ENCODE measurements around the gene ALG5. TPM values are rescaled to one million over a fixed set of nuclear protein-coding genes. Genes with fewer than 3 reads are reported as not detected.
A peak's percentile ranks its signal among the peaks of the same experiment; 100 is the strongest.

The ALG5 gene, protein sequence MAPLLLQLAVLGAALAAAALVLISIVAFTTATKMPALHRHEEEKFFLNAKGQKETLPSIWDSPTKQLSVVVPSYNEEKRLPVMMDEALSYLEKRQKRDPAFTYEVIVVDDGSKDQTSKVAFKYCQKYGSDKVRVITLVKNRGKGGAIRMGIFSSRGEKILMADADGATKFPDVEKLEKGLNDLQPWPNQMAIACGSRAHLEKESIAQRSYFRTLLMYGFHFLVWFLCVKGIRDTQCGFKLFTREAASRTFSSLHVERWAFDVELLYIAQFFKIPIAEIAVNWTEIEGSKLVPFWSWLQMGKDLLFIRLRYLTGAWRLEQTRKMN
- 63.3 and 71.1 TPM in 2 replicates for polyA plus RNA-seq (2014; cell fraction: cytosol; rRNA removed)
- 38.2 and 50.7 TPM in 2 replicates for polyA plus RNA-seq (2014; cell fraction: nucleus; rRNA removed)

DNA sequence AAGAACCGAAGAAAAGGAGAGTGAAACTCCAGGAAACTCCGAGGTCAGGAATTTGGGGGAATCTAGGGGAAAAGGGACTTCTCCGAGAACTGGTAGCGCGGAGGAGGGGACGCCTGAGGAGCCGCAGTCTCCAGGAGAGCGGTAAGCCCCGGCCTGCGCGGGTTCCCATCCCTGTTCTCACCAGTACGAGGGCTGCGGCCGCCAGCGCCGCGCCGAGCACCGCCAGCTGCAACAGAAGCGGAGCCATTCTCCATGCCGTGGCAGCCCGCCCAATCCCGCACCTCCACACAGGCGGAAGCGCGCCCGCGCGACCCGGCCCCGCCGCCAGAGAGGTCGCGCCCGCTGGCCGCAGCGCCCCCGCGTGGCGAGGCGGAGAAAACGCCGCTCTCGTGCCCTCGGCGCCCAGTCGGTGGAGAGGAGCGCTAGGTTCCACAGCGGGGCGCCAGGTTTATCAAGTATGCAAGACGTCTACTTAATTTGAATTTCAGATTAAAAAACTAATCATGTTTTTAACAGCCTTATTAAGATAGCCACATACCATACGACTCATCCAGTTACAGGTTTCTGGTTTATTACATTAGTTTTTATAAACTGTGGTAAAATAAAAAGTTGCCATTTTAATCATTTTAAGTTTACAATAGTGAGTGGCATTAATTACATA, at the start of gene ALG5:
TSS of gene ALG5 (minus strand) at position 287 of the 661 bp plus-strand sequence. CDS start at position 247, 40 bp downstream.
- DNase-seq (ENCODE audit: low spot score), result peak; percentile 88

DNA sequence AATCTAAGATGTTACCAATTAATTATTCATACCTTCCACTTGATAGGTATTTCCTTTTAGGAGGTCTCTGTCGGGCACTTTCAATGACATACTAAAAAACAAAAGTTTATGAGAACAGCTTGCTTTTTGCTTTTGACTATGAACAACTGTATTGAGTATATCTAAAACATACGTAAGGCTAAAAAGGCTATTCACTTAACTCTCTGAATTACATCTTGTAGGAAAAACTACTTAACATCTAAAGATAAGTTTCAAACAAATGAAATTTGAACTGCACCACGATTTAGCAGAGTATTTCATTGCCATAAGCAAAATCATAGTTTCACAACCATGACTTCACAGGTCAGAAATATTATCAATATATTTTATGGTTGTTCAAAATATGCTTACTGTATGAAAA, 48.7 kb upstream of the ALG5 start:
- DNase-seq (ENCODE audit: low spot score), result no peak

DNA sequence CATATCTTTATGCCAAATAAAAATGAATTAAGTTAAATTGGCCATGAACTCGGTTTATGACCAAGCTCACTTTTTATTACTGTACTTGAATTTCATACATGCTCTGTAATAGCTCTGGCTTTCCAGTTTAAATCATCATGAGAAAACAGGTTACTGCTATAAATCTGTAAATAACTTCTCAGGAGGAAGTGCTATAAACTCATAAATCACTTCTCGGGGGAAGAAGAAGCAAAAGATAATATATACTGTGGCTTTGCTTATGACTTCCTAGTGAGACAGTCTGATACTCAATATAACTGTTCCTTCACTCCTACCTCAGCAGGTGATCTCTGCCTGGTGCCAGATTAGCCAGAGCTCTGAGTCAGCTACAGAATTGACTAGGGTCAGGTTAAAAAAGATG, 47.9 kb upstream of the ALG5 start:
- no peak for DNase-seq (ENCODE audit: low spot score)

DNA sequence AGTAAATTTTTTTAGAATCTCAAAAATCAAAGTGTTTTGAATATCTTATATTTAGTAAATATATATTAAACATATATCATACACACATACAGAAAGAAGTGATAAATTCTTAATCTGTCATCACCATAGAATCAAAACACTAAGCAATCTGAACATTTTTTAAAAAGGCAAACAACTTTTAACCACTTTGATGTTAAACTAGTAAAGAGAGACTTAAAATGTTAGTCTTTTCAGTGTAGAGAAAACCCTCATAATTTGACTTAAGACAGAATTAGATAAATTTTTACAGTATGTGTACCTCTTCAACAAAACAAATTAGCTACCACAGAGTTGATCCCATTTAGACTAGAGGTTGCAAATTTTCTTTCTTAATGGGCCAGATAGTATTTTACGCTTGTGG, 46.9 kb upstream of the ALG5 start:
- no peak for DNase-seq (ENCODE audit: low spot score)

DNA sequence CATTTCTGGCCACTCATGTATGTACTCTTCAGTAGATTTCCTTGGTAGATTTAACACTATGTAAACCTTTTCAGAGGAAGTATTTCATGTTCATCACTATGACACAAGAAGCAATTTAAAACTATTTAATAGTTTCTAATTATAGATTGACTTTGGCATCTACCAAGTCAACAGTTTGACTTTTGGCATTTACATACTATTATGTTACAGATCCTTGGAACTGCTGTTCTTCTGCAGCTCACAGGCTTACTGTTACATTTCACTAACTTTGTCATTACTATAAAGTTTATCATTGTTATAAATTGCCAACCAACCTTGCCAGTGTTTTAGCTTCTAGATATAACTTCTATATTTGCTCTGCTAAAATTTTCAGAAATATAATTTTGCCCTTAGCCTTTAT, 41.6 kb upstream of the ALG5 start:
- DNase-seq (ENCODE audit: low spot score), result no peak

DNA sequence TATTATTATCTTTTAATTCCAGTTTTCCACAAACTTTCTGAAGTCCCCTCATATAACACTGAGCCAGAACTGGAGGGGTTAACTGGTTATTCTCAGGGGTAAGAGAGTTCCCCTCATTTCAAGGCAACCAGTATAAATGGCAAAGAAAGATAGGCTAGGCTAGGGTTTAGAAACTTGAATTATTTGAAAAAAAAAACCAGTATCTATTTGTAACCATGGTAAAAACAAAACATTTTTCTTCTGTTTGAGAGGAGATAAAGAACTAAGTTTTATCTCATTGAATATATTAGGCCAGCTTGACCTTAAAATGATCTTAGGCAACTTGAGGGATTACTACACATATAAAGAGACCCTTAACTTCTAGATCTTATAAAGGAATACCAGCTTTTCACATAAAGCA, 40.8 kb upstream of the ALG5 start:
- DNase-seq (ENCODE audit: low spot score), result no peak

DNA sequence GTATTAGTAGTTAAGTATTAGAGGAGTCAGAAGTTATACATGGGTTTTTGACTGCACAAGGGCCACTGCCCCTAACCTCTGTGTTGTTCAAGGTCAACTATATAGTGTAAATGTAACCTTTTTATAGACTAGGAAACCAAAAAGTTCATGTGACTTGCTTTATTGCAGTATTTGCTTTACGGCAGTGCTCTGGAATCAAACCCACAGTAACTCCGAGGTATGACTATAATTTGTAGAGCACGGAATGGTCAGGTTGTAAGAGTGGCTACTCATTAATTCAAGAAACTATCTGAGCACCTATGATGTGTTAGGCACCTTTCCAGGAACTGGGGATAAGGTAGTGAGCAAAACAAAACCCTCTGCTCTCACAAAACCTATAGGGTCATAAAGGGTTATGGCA, 38.1 kb upstream of the ALG5 start:
- DNase-seq (ENCODE audit: low spot score), result no peak

DNA sequence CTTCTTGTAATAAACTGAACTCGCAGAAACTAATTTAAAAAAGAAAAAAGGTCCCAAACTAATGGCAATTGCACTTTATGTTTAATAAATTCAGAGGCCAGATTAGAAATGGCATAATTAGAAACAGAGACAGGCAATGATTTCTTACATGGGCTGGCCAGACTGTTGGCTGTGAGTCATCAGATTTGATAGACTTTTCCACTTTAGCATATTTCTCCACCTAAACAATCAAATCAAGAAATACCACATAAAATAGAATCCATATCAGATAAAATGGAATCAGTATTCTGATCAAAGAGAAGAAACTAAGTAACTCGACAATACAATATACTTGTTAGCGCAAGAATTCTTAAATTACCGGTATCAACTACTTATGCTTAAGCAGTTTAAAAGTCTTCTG, 30.5 kb upstream of the ALG5 start:
- DNase-seq (ENCODE audit: low spot score), result no peak

DNA sequence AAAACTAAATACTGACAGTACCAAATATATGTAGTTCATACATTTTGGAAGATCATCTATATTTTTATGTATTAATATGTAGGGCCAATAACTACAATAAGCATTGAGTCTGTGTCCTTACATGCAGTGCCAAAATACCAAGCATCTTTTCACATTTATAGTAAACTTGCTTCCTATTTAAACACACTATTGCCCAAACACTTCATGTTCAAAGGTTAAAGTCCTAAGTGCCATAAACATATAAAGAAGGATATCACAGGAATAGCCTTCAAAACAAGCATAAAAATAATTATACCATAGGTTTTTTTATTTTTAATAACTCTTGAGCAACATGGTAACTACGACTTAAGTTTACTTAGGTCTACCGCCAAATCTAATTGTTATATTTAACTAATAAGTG, 28.5 kb upstream of the ALG5 start:
- no peak for DNase-seq (ENCODE audit: low spot score)

DNA sequence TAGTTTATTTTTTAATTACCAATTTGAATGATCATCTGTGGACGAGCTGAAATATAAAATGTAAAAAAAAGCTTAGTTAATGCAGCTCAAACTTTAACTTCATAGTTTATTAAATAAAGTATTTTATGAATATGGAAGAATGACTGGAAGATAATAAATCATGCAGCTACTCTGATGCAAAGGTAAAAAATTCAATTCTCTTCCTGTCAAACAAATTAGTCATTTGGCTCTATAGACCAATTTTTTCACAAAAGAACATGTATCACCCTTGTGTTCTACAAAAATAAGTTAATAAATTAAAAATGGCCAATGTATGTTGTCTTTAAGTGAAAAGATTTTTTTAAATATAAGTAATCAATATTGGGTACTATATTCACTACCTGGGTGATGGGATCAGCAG, 27.6 kb upstream of the ALG5 start:
- DNase-seq (ENCODE audit: low spot score), result no peak

DNA sequence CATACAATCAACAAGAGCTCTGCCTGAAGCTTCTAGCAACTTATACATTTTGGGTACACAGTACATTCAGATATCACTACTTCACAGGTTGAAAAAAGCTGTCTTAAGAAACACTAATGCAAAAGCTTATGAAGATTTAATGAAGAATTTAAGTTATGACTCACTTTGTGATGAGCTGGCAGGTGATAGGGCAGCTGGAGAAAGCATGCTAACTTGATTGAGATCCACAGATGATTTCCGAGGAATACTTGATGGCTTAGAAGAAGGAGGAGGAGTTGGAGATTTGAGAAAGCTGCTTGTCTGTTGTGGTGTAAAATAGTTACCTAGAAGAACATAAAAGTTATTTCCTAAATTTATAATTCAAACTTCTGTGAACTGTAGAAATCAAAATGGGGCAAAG, 24.7 kb upstream of the ALG5 start:
- DNase-seq (ENCODE audit: low spot score), result no peak

DNA sequence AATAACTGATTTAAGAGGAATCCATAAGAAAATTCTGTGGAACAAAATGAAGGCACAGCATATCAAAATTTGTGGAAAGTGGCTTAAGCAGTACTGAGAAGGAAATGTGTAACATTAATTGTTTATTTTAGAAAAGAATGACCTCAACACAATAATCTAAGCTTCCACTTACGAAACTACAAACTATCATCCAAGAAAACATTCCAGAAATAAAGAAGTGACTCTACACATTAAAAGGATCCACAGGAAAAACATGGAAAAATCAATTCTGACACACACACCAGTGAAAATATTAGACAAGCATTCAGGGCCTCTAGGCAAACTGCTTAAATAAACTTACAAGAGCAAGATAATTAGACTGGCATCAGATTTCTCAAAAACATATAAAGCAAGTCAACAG, 15.5 kb upstream of the ALG5 start:
- no peak for DNase-seq (ENCODE audit: low spot score)

DNA sequence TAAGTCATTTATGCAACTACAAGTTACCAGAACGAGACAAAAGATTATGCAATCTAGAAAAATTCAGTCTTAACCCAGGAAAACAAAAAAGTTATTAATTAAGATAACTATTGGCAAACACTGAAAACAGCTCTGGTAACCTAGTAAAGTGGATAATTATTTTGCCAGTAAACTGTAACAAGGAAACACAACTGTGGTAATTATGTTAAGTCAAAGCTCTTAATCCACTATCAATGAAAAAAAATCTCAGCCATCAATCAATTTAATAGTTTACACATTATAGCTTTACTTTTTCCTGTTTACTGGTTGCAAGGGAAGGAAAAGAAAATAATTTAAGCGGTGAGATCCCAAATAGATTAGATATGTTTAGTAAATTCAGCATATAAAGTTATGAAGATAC, 12.6 kb upstream of the ALG5 start:
- DNase-seq (ENCODE audit: low spot score), result no peak

DNA sequence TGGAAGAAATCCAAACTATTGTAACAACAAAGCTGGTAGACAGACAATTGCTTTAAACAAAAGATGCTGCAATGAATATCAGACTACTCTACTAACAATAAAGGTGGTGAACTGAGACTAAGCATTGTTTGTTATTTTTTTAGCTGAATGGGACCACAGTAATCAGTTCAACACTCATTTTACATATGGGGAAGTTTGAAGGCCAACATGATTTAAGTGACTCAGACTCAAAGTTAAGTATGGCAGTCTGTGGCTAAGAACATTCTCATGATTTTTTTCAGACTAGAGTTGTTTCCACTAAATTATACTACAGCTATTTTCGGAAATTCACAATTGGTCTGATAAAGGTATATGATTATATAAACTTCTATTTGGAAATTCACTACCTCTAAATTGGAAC, 11.9 kb upstream of the ALG5 start:
- no peak for DNase-seq (ENCODE audit: low spot score)

DNA sequence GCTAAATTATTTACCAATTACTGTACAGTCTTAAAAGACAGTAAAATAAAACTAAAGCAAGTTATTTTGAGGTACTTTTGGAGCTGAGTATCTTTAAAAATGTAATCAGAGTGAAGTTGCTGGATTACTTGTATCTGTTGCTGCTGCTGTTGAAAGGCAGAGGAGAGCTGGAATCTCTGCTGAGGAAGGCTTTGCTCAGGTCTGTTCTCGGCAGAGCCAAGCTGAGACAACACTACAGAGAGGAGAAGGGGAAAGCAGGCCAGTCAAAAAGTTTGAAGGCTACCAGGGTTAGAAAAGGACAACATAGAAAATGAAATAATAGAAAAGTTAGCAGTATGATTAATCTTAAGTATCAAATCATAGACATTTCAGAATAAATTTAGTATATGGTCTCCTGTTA, 11.3 kb upstream of the ALG5 start:
- DNase-seq (ENCODE audit: low spot score), result no peak

DNA sequence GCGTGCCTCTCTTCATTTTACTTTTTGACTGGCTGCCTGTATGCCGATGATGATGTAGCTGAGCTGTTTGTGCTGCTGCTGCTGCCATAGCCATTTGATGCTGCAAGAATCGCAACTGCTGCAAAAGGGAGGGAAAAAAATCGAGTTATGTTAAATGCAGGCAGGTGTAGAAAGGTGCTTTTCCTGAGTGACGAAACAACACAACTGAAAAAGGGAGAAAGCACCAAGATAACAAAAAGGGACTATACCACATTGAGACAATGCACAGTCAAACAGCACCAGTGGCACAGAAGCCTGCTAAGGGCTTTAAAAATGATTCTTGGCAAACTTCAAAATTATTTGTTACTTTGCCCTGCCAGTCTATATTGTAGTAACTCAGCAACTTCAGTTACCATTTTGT, 10.6 kb upstream of the ALG5 start:
- no peak for DNase-seq (ENCODE audit: low spot score)

DNA sequence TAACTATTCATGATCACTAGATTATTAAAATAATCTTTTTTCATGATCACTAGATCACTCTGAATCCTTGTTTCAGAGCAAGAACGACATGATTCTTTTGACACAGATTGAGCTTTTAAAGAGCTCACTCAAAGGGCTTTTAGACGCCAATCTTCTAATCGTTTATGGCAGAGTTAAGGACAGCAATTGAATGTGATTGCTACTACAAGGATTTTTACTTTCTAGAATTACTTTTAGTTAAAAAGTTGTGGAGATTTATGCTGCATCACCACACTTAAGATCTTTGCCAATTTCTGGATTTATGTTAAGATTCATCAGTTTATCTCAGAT, 2.7 kb upstream of the ALG5 start:
- no peak for DNase-seq (ENCODE audit: low spot score)

DNA sequence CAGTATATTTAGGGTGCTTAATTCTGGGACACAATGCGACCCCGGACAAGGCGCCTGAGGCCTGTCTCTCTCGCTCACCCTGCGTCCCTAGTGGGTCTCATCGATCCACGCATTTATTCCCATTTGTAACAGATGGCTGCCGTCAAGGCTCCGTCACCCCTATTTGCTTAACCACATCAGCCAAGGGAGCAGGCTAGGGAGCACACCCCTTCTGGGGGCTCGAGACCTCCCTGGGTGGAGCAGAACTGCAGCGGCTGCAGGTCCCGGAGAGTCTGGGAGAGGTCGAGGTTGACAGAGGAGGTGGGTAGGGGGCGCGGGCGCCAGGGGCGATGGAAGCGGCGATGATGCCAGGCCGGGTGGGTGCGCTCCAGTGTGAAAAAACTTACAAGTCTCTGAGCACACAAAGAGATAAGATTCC, 507 bp downstream of the ALG5 start:
- DNase-seq (ENCODE audit: low spot score), result peak; percentile 38

DNA sequence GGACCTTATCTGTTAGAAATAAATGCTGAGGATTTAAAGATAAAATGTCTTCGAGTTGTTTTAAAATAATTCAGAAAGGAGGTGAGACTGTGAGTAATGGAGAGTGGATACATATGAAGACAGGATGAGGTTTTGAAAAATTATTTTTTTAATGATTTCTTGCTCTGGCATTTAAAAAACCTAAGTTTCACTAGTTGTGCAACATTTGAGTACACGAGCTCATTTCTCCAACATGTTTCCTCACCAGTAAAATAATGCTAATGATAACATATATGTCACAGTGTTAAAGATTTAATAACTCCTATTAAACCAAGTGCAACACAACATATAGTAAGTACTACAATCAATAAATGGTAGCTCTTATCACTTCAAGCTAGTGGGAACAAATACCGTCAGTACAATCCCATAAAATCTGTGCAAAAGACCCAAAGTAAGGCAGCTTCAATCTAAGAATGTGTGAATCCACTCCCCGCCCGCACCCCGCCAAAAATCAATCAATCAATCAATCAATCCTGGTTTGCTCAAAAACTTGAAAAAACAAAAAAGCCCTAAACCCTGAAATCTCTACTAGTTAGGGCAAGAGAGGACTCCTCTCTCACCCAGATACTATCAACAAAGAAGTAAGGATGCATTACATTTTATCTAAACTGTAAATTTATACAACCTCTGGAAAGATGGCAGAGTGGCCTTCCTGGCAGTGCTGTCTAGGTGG, 1.3 kb downstream of the ALG5 start:
- no peak for DNase-seq (ENCODE audit: low spot score)

DNA sequence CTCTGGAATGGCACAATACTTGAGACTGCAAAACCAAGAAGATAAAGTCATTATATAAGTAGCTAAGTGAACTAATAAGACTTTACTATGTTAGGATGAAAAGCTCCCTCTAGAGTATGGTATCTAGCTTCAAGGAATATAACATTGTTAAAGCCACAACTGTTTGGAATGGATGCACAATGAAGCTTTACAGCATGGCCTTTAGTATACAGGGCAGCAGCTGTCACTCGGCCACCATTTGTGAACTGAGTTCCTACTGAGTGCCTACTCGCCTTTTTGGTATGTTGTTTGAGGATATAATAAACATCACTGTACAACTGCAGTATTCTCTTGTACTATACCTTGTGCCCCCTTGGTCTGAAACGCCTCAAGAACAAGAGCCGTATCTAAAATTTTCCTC, 6.8 kb downstream of the ALG5 start:
- no peak for DNase-seq (ENCODE audit: low spot score)

DNA sequence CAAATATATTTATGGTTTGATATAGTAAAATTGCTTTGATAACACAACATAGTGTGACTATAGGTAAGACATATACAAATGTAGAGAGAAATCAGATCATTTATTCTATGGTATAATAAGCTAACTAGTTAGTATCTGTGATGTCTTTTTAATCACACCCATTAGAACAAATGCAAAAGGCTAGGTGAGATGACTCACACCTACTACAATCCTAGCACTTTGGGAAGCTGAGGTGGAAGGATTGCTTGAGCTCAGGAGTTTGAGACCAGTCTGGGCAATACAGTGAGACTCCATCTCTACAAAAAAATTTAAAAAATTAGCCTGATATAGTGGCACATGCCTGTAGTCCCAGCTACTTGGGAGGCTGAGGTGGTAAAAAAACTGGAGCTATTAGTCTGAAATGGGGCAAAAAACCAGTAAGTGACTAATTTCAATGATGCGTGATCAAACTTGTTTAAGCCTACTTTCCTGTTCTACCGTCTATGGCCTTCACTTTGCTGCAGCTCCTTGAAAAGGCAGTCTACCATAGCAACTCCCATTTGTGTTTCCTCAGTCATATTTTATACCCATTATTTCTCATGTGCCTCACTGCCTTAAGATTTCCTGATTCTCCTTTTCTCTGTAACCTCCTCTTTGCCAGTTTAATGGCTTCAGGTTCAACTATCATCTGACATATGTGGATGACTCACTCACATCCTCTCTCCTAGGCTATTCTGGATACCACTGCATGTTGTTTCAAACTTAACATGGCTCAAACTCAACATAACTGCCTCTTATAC, 12.5 kb downstream of the ALG5 start:
- no peak for DNase-seq (ENCODE audit: low spot score)

DNA sequence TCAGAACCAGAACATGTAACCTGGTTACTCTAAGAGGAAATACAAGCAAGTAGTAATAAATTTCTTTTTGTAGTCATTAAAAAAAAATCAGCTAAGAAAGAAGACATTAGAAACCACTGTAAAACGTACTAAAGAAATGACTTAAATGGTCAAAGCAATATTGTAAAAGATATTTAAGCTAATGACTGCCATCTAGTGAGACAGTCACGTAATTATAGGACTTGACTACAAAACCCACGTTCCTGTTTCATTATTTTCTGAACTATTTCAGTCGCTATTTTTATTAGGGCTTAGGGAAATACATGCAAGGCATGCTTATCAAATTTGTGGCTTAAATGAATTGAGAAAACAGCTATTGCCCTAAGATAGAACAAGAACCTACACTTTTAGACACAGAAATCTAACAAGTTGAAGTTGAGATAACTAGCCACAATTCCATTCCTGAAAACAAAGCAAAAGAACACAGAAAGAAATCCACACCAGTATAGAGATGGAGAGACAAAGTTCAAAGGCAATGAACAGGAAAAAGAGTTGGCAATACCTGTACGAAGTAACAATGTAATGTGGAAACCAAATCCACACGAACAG, 17.9 kb downstream of the ALG5 start:
- DNase-seq (ENCODE audit: low spot score), result peak; percentile 43

Measured in SK-N-DZ (cell line).